NOMO-1 treated with dmso at 0.1 percent for 144 hours (cell line): ENCODE measurements around the gene DHX32.
"Not testable (repeated sequence)": the region's sequence is repeated elsewhere in the genome, so short reads cannot be mapped to it uniquely, and the experiment has no call there.

ENCODE experiments used
- DNase-seq: peaks from one replicate; lab custom pipeline; 2025; ENCODE audit not compliant: unreplicated experiment; lab: John Stamatoyannopoulos, UW

The DHX32 gene

DNA sequence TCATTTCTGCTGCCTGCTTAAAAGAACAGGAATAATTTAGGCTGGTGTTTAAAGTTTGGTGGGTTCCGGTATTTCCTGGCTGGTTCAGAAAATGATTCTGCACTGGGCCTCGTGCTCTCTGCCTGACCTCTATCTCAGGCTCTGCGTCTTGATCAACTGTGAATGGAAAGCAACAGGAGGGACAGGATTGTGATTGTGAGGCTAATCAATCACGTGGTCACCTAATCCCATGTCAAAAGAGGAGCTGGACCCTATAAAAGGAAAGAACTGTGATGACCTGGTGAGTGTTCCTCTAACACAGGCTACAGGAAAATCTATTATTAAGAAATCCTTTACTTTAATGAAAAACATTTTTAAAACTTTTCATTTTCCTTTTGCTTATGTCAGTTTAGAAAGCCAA is at the start of gene DHX32:
Gene DHX32 (minus strand): TSS at position 101 of the 400 bp plus-strand sequence. CDS start 468 bp downstream, outside the sequence.
- DNase-seq: no peak

- DNase-seq: no peak
These were observed 48.5 kb upstream of the DHX32 start for GRCh38 chr10:125929618-125930017.

DNA sequence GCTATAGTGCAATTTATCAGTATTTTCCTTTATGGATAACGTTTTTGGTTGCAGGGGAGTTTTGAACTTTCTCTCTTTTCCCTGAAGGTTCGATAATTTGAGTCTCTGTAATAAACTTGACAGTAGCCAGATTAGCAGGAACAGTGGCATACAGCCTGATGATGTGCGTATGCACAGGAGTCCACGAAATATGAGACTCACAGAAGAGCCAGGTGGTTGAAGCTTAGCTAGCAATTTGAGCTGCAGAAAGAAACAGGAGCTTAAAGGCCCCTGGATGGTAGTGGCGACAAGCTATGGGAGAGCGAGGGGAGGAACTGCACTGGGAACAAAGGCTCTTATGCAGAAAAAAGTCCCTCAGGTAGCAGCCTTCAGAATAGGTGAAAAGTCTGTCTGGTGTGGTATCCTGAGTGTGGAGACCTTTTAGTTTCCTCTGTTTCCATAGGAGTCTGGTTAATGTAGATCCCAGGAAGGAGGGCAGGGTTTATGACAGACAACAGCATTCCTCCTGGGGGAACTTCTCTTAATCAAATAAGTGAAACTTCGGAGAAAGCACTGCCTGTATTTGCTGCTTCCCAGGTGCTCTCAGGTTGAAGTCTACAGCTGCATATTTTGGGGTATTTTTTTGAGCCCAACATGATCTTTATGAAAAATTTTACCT is 48.0 kb upstream of the DHX32 start:
- no peak for DNase-seq

DNA sequence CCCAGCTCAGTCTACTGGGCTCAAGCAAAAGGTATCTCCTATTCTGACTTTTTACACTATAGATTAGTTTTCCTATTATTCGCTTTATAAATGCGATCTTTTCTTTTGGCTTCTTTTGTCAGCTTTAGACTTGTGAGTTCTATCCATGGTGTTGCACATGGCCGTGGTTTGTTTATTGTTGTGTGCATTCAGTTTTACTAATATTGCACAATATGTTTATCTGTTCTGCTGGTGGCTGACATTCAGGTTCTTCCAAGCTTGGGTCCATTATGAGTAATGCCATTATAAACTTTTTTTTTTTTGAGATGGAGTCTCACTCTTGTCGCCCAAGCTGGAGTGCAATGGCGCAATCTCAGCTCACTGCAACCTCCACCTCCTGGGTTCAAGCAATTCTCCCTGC is 46.2 kb upstream of the DHX32 start:
- DNase-seq: not testable (repeated sequence)

DNA sequence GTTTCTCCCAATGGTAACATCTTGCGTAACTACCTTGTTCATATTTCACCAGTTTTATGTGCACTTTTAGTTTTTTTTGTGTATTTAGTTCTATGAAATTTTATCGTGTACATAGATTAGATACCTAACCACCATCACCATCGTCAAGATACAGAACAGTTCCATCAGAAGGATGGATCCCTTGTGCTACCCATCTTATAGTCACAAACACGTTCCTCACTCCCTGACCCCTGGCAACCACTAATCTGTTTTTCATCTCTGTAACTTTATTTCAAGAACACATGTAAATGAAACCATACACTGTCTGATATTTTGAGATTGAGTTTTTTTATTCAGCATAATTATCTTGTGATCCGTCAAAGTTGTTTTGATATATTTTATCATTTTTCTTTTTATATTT is 45.2 kb upstream of the DHX32 start:
- DNase-seq: no peak

GRCh38 chr10:125925262-125925834 is 44.3 kb upstream of the DHX32 start:
- DNase-seq: no peak

DNA sequence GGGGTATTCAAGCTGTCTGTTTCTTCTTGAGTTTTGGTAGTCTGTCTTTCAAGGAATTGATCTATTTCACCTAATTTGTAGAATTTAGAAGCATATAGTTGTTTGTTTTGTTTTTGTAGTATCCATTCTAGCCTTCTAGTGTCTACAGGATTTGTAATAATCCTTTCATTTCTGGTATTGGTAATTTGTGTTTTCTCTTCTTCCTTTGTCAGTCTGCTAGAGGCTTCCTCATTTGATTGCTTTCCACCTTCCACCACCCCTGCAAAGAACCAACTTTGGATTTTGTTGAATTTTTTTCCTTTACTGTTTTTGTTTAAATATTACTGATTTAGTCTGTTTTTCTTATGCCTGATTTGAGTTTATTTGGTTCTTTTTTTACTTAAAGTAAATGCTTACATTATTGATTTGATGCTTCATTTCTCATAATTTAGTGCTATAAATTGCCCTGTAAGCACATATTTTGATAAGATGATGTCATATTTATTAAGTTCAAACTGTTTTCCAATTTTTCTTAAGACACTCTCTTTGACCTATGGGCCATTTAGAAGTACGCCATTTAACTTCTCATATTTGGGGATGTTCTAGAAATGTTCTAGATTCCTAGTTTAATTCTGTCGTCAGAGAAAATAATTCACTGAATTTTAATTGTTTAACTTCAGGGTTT is 40.7 kb upstream of the DHX32 start:
- DNase-seq: not testable (repeated sequence)

GRCh38 chr10:125917704-125918361 is 36.7 kb upstream of the DHX32 start:
- not testable (repeated sequence) for DNase-seq

DNA sequence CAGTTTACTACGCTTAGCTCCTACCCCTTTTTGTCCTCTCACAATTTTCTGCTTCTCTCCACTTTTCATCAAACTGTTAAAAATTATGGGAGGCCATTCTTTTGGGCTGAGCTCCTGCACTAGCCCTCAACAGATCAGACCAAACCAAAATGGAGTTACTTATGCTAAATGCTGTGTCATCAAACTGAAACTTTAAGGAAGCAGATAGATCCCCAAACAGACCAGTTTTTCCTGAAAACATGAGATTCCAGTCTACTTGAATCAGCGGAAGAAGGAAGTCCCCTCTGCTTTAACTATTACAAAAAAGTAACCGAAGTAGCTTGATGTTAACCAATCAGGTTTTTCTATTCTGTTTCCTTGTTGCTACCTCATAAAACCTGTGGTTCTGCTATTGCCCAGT is 35.9 kb upstream of the DHX32 start:
- no peak for DNase-seq

- not testable (repeated sequence) for DNase-seq
These were observed 32.2 kb upstream of the DHX32 start for GRCh38 chr10:125913277-125913676.

- DNase-seq: no peak
These were observed 30.9 kb upstream of the DHX32 start for GRCh38 chr10:125911990-125912389.

DNA sequence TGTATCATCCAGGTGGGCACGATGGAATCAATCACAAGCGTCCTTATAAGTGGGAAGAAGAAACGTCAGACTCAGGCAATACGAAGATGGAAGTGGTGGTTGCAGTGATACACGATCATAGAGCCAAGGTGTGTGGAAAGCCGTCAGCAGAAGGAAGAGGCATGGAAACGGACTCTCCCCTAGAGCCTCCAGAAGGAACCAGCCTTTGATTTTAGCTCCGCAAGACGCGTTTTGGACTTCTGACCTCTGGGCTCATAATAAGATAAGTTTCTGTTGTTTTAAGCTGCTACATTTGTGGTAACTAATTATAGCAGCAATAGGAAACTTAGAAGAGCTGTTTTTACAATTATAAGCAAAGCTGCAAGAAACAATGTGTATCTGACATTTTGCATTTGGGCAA is 30.1 kb upstream of the DHX32 start:
- no peak for DNase-seq

GRCh38 chr10:125909491-125909890 is 28.4 kb upstream of the DHX32 start:
- DNase-seq: not testable (repeated sequence)

DNA sequence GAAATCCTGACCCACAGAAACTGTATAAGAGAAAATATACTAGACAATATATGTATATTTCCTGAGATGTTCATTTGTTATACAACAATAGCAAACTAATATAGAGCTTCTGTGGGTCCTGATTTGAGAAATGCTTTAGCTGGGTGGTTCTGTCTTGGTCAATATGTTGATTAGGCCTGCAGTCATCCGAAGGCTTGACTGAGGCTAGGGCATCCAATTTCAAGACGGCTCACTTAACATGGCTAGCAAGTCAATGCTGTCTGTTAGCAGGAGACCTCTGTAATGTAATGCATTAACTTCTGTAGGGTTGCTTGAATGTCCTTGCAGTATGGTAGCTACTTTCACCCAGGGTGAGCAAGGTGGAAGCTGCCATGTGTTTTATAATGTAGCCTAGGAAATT is 27.7 kb upstream of the DHX32 start:
- not testable (repeated sequence) for DNase-seq

GRCh38 chr10:125907598-125907997 is 26.5 kb upstream of the DHX32 start:
- DNase-seq: not testable (repeated sequence)

DNA sequence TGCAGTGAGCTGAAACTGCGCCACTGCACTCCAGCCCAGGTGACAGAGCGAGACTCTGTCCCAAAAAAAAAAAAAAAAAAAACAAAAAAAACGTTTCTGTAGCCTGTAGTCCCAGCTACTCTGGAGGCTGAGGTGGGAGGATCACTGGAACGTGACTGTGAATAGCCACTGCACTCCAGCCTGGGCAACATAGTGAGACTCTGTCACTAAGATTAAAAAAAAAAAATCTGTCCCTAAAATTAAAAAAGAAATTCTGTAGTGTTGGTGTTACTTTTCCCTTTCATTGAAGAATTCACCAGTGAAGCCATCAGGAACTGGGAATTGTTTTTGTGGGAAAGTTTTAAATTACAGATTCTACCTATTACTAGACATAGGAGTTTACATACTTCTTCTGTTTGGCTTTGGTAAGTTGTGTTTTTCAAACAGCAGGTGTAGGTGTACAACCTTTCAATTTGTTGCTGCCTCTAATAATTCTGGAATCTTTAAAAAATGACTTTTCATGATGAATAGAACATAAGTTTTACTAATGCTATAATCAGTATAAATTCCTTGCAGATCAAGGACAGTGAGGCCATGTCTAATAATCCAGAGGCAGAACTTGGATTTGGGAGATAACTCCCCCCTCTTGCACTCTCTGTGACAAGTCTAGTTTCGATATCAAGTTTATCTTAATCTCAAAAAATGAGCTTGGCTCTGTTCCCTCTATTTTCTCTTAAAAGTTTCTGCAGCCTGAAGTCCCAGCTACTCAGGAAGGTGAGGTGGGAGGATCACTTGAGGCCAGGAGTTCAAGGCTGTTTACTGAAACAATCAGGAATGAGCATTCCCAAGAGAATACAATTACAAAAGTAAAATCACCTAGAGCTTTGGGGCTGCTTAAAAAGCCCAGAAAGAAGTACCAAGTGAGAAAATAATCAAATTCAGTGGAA is 24.2 kb upstream of the DHX32 start:
- DNase-seq: not testable (repeated sequence)

DNA sequence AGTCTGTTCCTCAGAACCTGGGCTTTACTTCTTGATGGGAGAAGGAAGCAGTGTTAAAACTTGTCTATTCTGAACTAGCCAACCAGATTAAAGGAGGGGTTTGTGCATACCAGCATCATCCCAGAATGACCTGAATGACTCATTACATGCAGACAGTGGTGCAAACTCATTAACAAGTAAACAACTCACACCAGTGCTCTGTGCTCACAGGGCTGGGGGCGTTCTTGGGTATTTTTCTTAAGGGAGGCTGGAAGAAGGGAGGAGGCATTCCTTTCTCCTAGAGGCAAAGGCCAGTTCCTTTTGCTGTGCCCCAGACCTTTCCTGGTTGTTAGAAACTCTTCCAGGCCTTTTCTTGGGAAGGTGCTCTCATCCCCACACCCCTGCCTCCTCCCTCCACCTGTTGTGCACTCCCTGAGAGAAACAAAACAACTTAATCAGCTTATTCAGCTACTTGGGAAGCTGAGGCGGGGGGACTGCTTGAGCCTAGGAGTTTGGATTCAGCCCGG is 22.1 kb upstream of the DHX32 start:
- DNase-seq: not testable (repeated sequence)

DNA sequence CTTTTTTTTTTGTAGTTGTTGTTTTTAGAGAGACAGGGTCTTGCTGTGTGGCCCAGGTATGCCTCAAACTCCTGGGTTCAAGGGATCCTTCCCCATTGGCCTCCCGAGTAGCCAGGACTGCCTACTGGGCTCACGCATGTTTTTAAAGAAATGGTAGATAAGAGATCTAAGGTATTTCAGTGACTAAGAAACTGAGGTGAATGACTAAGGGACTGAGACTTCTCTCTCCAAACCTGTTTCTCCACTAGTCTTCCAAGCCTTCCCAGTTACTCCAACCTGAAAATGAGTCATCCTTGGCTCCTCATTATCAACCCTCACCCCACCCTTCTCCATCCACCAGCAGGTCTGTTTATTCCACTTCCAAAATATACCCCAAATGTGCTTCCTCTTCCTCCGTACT is 19.9 kb upstream of the DHX32 start:
- not testable (repeated sequence) for DNase-seq

DNA sequence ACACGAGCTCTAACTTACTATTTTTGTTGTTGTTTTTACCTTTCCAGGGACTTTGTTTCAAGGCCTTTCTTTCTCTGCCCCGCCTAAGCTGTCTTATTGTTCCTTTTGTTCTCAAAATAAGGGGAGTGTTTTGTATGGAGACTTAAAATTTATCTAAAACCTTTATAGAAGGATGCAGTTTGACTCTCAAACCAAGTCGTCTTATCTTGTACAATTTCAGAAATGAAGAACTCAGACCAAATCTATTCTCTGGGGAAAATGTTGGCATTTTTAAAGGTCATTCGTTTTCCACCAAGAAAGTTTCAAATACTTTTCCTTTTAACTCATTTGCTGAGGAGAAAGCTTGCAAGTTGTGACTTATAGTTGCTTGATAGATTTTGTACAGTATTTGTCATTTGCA is 16.2 kb upstream of the DHX32 start:
- not testable (repeated sequence) for DNase-seq

GRCh38 chr10:125896088-125896934 is 15.2 kb upstream of the DHX32 start, which contains the start of gene FANK1:
Gene FANK1 (plus strand): TSS chr10:125896564. CDS start chr10:125896643, 79 bp downstream.
- DNase-seq: peak; percentile 51
